Measurements from ENCODE around the gene GPATCH4.
"Not testable (repeated sequence)": the region's sequence is repeated elsewhere in the genome, so short reads cannot be mapped to it uniquely, and the experiment has no call there.

GRCh38 chr1:156631152-156631551 is 29.9 kb upstream of the GPATCH4 start:
- TF ChIP-seq SP1 (IDR thresholded peaks at IDR 0.05); MAX (IDR thresholded peaks at IDR 0.05); CTCF (IDR thresholded peaks at IDR 0.05; ENCODE audit: low read depth, low read length, missing input control); EGR1 (IDR thresholded peaks at IDR 0.05; ENCODE audit: low read depth in 2 of 2); ATF3 (IDR thresholded peaks at IDR 0.05): not testable (repeated sequence)

Data from liver (tissue), 3 donors.